Chondrocyte (in vitro differentiated cells): Measurements from ENCODE around the gene SLC6A19. TPM values are rescaled to one million over a fixed set of nuclear protein-coding genes. Genes with fewer than 3 reads are reported as not detected.

Experiments used
- DNase-seq: peaks from one replicate; pipeline ENCODE4 v3.0.0; 2021; ENCODE audit warnings: mixed read lengths, low spot score
- H3K27ac Mint-ChIP-seq: one replicate; pipeline ENCODE4 v1.8.0; 2021; ENCODE audit warnings: mild to moderate bottlenecking, moderate library complexity, mixed read lengths; ENCODE audit not compliant: unreplicated experiment
- H3K27me3 Mint-ChIP-seq: 2 replicates; pipeline ENCODE4 v1.8.0; 2021; ENCODE audit warnings: low read depth, mixed read lengths
- H3K36me3 Mint-ChIP-seq: 2 replicates; pipeline ENCODE4 v1.8.0; 2021; ENCODE audit warnings: low read depth, mixed read lengths
- H3K4me1 Mint-ChIP-seq: 2 replicates; pipeline ENCODE4 v1.8.0; 2021; ENCODE audit warnings: low read depth, mild to moderate bottlenecking, mixed read lengths
- H3K4me3 Mint-ChIP-seq: one replicate; pipeline ENCODE4 v1.8.0; 2021; ENCODE audit warnings: mild to moderate bottlenecking, moderate library complexity, mixed read lengths; ENCODE audit not compliant: unreplicated experiment
- H3K9me3 Mint-ChIP-seq: 2 replicates; pipeline ENCODE4 v1.8.0; 2021; ENCODE audit warnings: low read depth, mixed read lengths
- total RNA-seq: library from RNA; stranded (reverse); gene quantifications from 3 replicates; pipeline ENCODE4 v1.2.1, GENCODE V29; 2021
- TF ChIP-seq, protein P1 (sequence below): fragments of 200-600 bp; sonication (generic); IDR thresholded peaks from 2 replicates; pipeline ENCODE4 v1.5.0; 2021; ENCODE audit warnings: antibody characterized with exemption, mild to moderate bottlenecking, moderate library complexity

Gene SLC6A19
- total RNA-seq, 1 donor from 2014 or later: not detected

GRCh38 chr5:1206521-1207412 is 5.4 kb downstream of the SLC6A19 start:
- Mint-ChIP-seq H3K4me1 (no peaks in the 10 kb centered on the region), H3K9me3 (no peaks in the 10 kb centered on the region), H3K27ac (no peak overlapping the region), H3K27me3 (peaks cover 32% of the 10 kb centered on the region), H3K36me3 (no peaks in the 10 kb centered on the region), H3K4me3 (no peak overlapping the region)
- TF ChIP-seq, protein P1, sequence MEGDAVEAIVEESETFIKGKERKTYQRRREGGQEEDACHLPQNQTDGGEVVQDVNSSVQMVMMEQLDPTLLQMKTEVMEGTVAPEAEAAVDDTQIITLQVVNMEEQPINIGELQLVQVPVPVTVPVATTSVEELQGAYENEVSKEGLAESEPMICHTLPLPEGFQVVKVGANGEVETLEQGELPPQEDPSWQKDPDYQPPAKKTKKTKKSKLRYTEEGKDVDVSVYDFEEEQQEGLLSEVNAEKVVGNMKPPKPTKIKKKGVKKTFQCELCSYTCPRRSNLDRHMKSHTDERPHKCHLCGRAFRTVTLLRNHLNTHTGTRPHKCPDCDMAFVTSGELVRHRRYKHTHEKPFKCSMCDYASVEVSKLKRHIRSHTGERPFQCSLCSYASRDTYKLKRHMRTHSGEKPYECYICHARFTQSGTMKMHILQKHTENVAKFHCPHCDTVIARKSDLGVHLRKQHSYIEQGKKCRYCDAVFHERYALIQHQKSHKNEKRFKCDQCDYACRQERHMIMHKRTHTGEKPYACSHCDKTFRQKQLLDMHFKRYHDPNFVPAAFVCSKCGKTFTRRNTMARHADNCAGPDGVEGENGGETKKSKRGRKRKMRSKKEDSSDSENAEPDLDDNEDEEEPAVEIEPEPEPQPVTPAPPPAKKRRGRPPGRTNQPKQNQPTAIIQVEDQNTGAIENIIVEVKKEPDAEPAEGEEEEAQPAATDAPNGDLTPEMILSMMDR: no peak
- peak; percentile 88 for DNase-seq

DNA sequence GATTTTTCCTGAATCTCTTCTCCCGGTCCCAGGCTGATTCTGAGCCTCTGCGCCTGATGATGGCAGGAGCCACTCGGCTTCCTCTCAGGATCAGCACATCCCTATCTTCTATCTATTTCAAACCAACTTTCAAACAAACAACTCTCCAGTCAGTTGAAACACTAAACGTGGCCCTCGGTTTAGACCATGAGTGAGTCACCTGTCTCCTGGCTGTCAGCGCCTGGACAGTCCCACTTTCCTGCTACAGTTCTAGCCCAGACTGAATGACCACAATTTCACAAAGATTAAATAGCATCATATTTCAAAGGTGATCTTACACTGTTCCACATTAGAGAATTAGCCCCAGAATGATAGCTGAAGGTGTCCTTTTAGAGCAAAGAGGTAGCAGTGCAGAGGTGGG is 6.2 kb downstream of the SLC6A19 start:
- TF ChIP-seq, protein P1: no peak
- H3K4me1 Mint-ChIP-seq: no peaks in the 10 kb centered on the region
- H3K27ac Mint-ChIP-seq: no peak overlapping the region
- H3K9me3 Mint-ChIP-seq: no peaks in the 10 kb centered on the region
- no peaks in the 10 kb centered on the region for H3K36me3 Mint-ChIP-seq
- H3K4me3 Mint-ChIP-seq: no peak overlapping the region
- H3K27me3 Mint-ChIP-seq: peaks cover 32% of the 10 kb centered on the region
- DNase-seq: no peak

DNA sequence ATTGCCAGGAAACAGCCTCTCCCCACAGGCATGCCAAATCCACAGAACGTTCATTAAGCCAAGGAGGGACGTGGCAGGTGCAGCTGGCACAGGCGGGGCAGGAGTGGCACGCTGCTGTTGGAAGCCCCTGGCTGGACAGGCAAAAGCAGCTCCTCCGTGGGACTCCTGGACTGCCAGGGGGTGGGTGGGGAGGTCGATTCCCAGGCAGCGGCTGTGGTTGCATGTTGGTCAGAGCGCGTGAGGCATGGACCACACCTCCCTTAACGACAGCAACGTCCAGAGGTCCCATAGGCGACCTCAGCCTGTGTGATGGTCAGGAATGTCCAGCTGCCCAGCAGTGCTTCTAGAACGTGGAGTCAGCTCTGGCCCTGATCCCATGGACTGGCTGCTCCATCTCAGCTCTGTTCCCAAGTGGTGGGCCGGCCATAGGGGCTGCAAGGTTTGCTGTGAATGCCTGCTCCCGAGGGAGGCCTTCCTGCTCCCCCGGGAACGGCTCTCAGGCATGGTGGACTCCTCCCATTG is 6.9 kb downstream of the SLC6A19 start:
- TF ChIP-seq, protein P1: no peak
- Mint-ChIP-seq H3K9me3 (no peaks in the 10 kb centered on the region), H3K36me3 (no peaks in the 10 kb centered on the region), H3K4me3 (no peak overlapping the region), H3K27me3 (peaks cover 32% of the 10 kb centered on the region), H3K4me1 (no peaks in the 10 kb centered on the region), H3K27ac (no peak overlapping the region)
- no peak for DNase-seq

- H3K4me1 Mint-ChIP-seq: no peaks in the 10 kb centered on the region
- no peaks in the 10 kb centered on the region for H3K36me3 Mint-ChIP-seq
- no peaks in the 10 kb centered on the region for H3K9me3 Mint-ChIP-seq
- H3K27me3 Mint-ChIP-seq: peaks cover 32% of the 10 kb centered on the region
- no peak overlapping the region for H3K4me3 Mint-ChIP-seq
- no peak overlapping the region for H3K27ac Mint-ChIP-seq
- TF ChIP-seq, protein P1: peak; percentile 73
- peak; percentile 88 for DNase-seq
Measured at GRCh38 chr5:1208743-1209488, 7.5 kb downstream of the SLC6A19 start.

GRCh38 chr5:1209489-1209852 is 8.1 kb downstream of the SLC6A19 start:
- no peaks in the 10 kb centered on the region for H3K4me1 Mint-ChIP-seq
- no peak overlapping the region for H3K27ac Mint-ChIP-seq
- TF ChIP-seq, protein P1: no peak
- peaks cover 32% of the 10 kb centered on the region for H3K27me3 Mint-ChIP-seq
- H3K4me3 Mint-ChIP-seq: no peak overlapping the region
- H3K36me3 Mint-ChIP-seq: no peaks in the 10 kb centered on the region
- H3K9me3 Mint-ChIP-seq: no peaks in the 10 kb centered on the region
- DNase-seq: no peak
